NB4 (cell line): ENCODE results near the gene BICD2.

Experiments
- MYC ChIP-seq: IDR thresholded peaks from 2 replicates; pipeline ENCODE4 v1.6.1; 2011; ENCODE audit warnings: low read depth, low read length
- POLR2A ChIP-seq: IDR thresholded peaks from 2 replicates; pipeline ENCODE4 v1.6.1; 2011; ENCODE audit warnings: mild to moderate bottlenecking; ENCODE audit not compliant: insufficient read length; ENCODE audit errors: extremely low read depth
- TF ChIP-seq, protein P1 (sequence below): IDR thresholded peaks from one replicate; pipeline ENCODE4 v1.5.1; 2012; ENCODE audit warnings: low read depth, low read length
- TF ChIP-seq, protein P2 (sequence below): IDR thresholded peaks from 2 replicates; pipeline ENCODE4 v1.6.1; 2011; ENCODE audit warnings: low read depth, low read length

DNA sequence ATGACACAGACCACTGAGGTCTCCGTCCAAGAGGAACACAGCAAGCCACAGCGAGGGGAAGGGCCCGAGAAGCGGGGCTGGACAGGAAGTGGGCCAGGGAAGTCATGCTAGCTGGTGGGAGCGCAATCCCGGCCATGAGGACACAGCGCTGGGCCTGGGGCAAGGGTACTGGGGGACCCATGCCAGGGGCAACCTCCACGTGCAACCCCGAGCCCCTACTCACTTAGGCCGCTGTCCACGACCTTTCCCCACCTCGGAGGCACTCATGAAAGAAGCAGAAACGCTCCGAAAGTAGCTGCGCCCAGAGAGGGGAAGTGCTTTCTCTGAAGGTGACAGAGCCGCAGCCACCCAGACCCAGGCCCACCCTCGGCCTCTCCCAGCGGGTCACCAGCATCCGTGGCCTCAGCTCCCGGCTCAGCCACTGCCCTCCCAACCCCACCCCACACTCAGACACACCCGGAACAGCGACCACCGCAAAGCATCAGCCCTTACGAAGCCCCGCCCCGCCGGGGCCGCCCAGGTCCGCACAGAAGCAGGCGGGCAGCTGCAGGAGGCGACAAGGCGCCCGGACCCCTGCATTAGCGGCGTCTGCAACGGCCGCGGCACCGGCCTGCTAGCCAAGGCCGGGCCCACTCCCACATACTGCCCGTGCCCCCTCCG, 782 bp downstream of the BICD2 start:
- TF ChIP-seq, protein P1, sequence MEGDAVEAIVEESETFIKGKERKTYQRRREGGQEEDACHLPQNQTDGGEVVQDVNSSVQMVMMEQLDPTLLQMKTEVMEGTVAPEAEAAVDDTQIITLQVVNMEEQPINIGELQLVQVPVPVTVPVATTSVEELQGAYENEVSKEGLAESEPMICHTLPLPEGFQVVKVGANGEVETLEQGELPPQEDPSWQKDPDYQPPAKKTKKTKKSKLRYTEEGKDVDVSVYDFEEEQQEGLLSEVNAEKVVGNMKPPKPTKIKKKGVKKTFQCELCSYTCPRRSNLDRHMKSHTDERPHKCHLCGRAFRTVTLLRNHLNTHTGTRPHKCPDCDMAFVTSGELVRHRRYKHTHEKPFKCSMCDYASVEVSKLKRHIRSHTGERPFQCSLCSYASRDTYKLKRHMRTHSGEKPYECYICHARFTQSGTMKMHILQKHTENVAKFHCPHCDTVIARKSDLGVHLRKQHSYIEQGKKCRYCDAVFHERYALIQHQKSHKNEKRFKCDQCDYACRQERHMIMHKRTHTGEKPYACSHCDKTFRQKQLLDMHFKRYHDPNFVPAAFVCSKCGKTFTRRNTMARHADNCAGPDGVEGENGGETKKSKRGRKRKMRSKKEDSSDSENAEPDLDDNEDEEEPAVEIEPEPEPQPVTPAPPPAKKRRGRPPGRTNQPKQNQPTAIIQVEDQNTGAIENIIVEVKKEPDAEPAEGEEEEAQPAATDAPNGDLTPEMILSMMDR = no peak
- TF ChIP-seq POLR2A = peak; percentile 25
- TF ChIP-seq, protein P2, sequence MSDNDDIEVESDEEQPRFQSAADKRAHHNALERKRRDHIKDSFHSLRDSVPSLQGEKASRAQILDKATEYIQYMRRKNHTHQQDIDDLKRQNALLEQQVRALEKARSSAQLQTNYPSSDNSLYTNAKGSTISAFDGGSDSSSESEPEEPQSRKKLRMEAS = peak; percentile 40
- TF ChIP-seq MYC = peak; percentile 39; the same call in 1 of the 2 replicates
